HG03103 (cell line): ENCODE data around the gene MYOCD.
"Not testable (repeated sequence)": the region's sequence is repeated elsewhere in the genome, so short reads cannot be mapped to it uniquely, and the experiment has no call there.

Experiments used
- ATAC-seq: cut with Tn5 transposase; IDR thresholded peaks from one replicate; pipeline ENCODE4 v1.9.1; 2021; ENCODE audit warnings: low read depth; ENCODE audit not compliant: unreplicated experiment

Gene MYOCD

GRCh38 chr17:12665263-12666210, at the start of gene MYOCD:
Gene MYOCD (plus strand): TSS chr17:12665890. CDS start chr17:12666189, 299 bp downstream.
- no peak for ATAC-seq

GRCh38 chr17:12616161-12616560, 49.5 kb upstream of the MYOCD start:
- no peak for ATAC-seq

GRCh38 chr17:12618557-12618956, 47.1 kb upstream of the MYOCD start:
- no peak for ATAC-seq

GRCh38 chr17:12619459-12620199, 46.1 kb upstream of the MYOCD start:
- ATAC-seq, result no peak

- no peak for ATAC-seq
These were observed 45.4 kb upstream of the MYOCD start for GRCh38 chr17:12620200-12620720.

- ATAC-seq, result no peak
These were observed 43.0 kb upstream of the MYOCD start for GRCh38 chr17:12622726-12623125.

- no peak for ATAC-seq
These were observed 42.4 kb upstream of the MYOCD start for GRCh38 chr17:12623220-12623848.

- no peak for ATAC-seq
These were observed 41.5 kb upstream of the MYOCD start for GRCh38 chr17:12624211-12624610.

GRCh38 chr17:12625092-12625491, 40.6 kb upstream of the MYOCD start:
- ATAC-seq, result no peak

- ATAC-seq, result no peak
These were observed 38.5 kb upstream of the MYOCD start for GRCh38 chr17:12627177-12627629.

GRCh38 chr17:12627781-12628451, 37.8 kb upstream of the MYOCD start:
- ATAC-seq, result no peak

GRCh38 chr17:12631076-12631475, 34.6 kb upstream of the MYOCD start:
- no peak for ATAC-seq

GRCh38 chr17:12632785-12633184, 32.9 kb upstream of the MYOCD start:
- ATAC-seq, result no peak

GRCh38 chr17:12634789-12635414, 30.8 kb upstream of the MYOCD start:
- no peak for ATAC-seq

- not testable (repeated sequence) for ATAC-seq
These were observed 29.7 kb upstream of the MYOCD start for GRCh38 chr17:12635996-12636395.

GRCh38 chr17:12637015-12637414, 28.7 kb upstream of the MYOCD start:
- no peak for ATAC-seq

- ATAC-seq, result no peak
These were observed 27.7 kb upstream of the MYOCD start for GRCh38 chr17:12637745-12638651.

GRCh38 chr17:12640364-12640763, 25.3 kb upstream of the MYOCD start:
- ATAC-seq, result no peak

- no peak for ATAC-seq
These were observed 24.6 kb upstream of the MYOCD start for GRCh38 chr17:12641084-12641483.
